H54 (cell line): ENCODE measurements around the gene TXNL4B.

ENCODE experiments used
- DNase-seq: peaks from one replicate; pipeline ENCODE4 v3.0.0; 2011; ENCODE audit warnings: low spot score, mixed read lengths; ENCODE audit not compliant: insufficient read length
- FAIRE-seq: peaks from 3 replicates; lab custom pipeline; 2011; peaks lifted over from hg19 to GRCh38; lab: Jason Lieb, UNC
- POLR2A ChIP-seq: IDR thresholded peaks from 2 replicates; pipeline ENCODE4 v1.6.1; 2011; ENCODE audit warnings: low read depth, mild to moderate bottlenecking, low read length

The TXNL4B gene

DNA sequence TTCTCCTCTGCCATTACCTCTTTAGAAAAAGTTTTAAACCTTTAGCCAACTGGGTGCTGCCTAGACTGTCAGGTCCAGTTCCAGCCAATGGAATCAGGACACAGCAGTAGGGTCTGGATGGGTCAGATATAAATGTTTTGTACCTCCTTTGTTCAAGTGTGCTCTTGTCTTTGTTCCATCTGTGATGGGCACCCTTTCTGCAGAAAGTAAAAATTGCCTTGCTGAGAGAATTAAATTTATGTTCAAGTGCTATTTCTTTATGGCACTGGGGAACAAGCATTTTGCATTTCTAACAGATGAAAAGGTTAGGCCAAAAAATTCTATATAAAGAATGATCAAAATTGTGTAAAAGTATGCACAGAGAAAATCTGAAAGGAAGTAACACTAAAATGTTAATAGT lies 44.3 kb downstream of the TXNL4B start:
- no peak for DNase-seq
- FAIRE-seq: no peak
- TF ChIP-seq POLR2A: no peak

DNA sequence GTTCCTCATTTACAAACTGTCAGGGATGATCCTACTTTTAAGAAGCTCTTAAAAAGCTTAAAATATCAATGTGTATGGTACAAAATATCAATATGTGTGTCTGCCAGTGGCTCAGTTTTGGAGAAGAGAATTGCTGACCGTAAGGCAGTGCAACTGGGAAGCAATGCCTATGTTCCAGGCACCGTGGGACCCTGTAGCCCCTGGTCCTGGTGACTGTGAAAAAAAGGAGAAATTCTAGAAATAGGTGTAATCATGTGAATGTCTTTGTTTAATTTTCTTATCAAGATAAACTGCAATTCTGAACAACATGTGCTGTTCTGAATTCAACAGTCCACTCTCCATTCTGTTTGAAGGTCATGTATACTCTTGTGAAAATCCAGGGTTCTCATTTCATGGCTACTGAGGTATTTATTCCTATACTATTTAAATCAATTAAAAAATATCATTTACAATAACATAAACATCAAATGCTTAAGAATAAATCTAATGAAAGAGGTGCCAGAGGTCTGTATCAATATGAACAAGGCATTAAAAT lies 48.5 kb downstream of the TXNL4B start:
- no peak for DNase-seq
- FAIRE-seq: no peak
- TF ChIP-seq POLR2A: no peak

DNA sequence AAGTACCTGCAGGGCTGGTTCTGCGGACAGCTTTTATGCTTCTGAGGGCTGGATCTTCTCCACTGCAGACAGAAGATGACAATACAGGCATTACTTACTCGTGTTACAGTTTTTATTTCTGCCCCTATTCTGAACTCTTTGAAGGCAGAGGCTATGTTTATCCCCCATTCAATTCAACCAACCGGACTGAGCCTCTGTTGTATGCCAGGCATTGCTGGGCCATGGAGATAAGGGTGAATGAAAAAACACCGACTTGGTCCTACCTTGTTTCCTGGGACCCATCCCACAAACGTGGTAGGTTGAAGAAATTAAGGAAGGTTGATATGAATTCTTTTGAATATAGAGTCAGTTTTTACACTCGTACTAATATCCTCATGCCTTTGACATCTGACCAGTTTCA lies 49.1 kb downstream of the TXNL4B start:
- TF ChIP-seq POLR2A: no peak
- no peak for DNase-seq
- FAIRE-seq: no peak

DNA sequence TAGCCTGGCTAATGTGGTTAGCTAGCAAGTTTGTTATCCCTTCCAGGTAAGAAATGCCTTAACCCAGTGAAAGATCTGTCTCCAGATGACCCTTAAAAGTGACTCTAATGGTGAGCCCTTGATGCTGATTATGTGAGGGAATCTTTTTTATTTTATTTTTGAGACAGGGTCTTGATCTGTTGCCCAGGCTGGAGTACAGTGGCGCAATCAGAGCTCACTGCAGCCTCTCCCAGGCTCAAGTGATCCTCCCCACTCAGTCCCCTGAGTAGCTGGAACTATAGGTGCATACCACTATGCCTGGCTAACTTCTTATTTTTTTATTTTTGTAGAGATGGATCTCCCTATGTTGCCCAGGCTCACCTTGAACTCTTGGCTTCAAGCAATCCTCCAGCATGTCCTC lies 49.9 kb downstream of the TXNL4B start:
- no peak for TF ChIP-seq POLR2A
- DNase-seq (no peak), FAIRE-seq (no peak)

DNA sequence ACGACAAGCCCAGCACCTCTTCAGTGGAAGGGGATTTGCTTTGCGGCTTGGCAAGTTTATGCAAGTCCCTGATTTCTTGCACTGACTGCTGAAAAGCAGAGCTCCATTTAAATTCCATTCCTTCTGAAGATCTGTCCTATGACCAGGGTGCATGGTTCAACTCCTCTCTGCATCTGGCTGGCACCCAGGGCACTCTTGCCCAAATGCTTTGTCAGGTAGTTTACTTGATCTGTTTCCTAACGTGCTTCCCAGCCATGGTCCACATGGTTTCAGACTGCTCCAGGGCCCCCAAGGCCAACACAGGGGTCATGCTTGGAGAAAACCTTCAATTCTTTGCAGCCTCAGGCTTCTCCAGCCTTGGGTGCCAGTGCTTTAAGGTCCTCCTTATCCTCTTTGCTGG lies 50.4 kb downstream of the TXNL4B start:
- DNase-seq: no peak
- no peak for FAIRE-seq
- TF ChIP-seq POLR2A: no peak

DNA sequence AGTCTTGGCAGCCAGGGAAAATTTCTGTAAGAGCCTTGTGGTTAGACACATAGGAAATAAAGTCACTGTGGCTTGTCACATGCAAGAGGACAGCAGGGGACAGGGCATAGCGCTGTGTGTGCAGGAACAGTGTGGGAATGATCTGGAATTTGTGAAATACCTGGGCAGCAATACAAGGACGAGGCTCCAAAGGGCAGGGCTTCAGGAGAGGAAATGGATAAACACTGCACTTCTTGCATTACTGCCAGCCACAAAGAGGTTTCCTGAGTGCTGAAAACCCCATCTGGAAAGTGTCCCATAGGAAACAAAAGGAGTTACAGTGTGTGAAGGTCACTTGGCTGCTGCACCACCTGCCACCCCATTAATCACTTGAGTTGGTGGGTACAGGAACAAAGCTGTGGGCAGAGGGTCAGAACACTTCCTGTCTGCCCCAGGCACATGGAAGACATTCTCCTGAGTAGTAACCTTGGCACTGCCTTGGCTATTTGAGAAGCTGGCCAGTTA lies 51.2 kb downstream of the TXNL4B start:
- FAIRE-seq: no peak
- no peak for DNase-seq
- TF ChIP-seq POLR2A: no peak

DNA sequence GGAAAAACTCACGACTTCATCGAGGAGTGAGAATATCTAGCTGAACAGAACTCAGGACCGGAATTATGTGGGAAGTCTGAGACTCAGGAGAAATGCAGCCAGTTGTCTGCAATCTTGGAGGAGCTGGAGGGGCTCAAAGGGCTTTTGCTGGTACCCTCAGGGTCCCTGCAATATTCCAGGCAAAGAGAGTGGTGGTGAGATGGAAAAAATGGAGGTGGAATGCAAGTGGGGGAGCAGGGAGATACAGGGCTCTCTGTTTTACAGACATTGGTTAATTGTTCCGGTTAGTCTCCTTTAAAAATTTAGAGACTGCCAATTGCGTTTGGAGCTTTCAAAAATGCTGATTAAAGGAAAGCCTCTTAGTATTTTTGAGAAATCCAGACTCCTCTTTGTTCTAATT lies 57.3 kb downstream of the TXNL4B start:
- TF ChIP-seq POLR2A: no peak
- no peak for DNase-seq
- no peak for FAIRE-seq
